Kidney (tissue), 14 donors: ENCODE measurements around the gene TACC2. TPM values are rescaled to one million over a fixed set of nuclear protein-coding genes. Genes with fewer than 3 reads are reported as not detected.

ENCODE experiments used
- DNase-seq, 5 donors: peaks; one replicate each; pipeline ENCODE4 v3.0.0-alpha.2; 2013 to 2020
- FAIRE-seq: peaks from 2 replicates; lab custom pipeline; 2012; peaks lifted over from hg19 to GRCh38; lab: Jason Lieb, UNC
- H3K27ac ChIP-seq, 2 donors: one replicate each; pipeline ENCODE4 v1.7.0; 2013; ENCODE audit warnings: low read depth in 2 of 2, low read length in 2 of 2, inconsistent platforms in 1 of 2
- H3K27me3 ChIP-seq: one replicate; pipeline ENCODE4 v1.7.1; 2013; ENCODE audit warnings: low read length, inconsistent platforms; ENCODE audit not compliant: control insufficient read depth, insufficient read depth
- H3K36me3 ChIP-seq, 3 donors: one replicate each; pipeline versions ENCODE4 v1.7.0 to v1.7.1; 2013; ENCODE audit warnings: low read length in 3 of 3, control low read depth in 1 of 3, inconsistent platforms in 1 of 3; ENCODE audit not compliant: insufficient read depth in 3 of 3, control insufficient read depth in 2 of 3
- H3K4me1 ChIP-seq, 3 donors: one replicate each; pipeline versions ENCODE4 v1.7.0 to v1.7.1; 2013; ENCODE audit warnings: low read length in 3 of 3, inconsistent platforms in 1 of 3, low read depth in 1 of 3; ENCODE audit not compliant: control insufficient read depth in 2 of 3, insufficient read depth in 2 of 3
- H3K4me3 ChIP-seq, 3 donors: one replicate each; pipeline versions ENCODE4 v1.7.0 to v1.8.1; 2013; ENCODE audit warnings: low read length in 3 of 3, control low read depth in 1 of 3, inconsistent platforms in 1 of 3
- H3K9ac ChIP-seq, 3 donors: one replicate each; pipeline versions ENCODE4 v1.7.0 to v1.7.1; 2013; ENCODE audit warnings: low read length in 3 of 3, control low read depth in 1 of 3, inconsistent platforms in 1 of 3
- H3K9me3 ChIP-seq, 3 donors: one replicate each; pipeline versions ENCODE4 v1.7.0 to v1.7.1; 2013; ENCODE audit warnings: low read length in 3 of 3, control low read depth in 1 of 3, inconsistent platforms in 1 of 3; ENCODE audit not compliant: control insufficient read depth in 2 of 3, insufficient read depth in 1 of 3
- CTCF ChIP-seq: IDR thresholded peaks from 3 replicates; pipeline ENCODE4 v1.5.1; 2012; ENCODE audit warnings: mild to moderate bottlenecking, moderate library complexity, borderline replicate concordance; ENCODE audit not compliant: insufficient read depth; ENCODE audit errors: extremely low read depth
- intact Hi-C: fragments of 100-400 bp; cut with DNase I; formaldehyde crosslinking; loops from one replicate; pipeline ENCODE4 v1.11.1; 2022
- polyA plus RNA-seq: library from polyadenylated mRNA; stranded (reverse); fragments of 350-450 nt; fragmentation: Illumina TruSeq; extraction: RNeasy Lipid Tissue Mini Kit (QIAGEN cat#74804); gene quantifications from one replicate; pipeline ENCODE4 v1.2.3, GENCODE V29; 2014; ENCODE audit warnings: low read depth, low replicate concordance; ENCODE audit not compliant: insufficient read depth
- total RNA-seq: library from RNA; stranded (reverse); fragmentation: NEBNext Ultra II Directional; extraction: Animal tissue kit (Norgen Biotek cat#: 25700); gene quantifications from one replicate; pipeline ENCODE4 v1.2.1, GENCODE V29; 2021
- donor health status: control.
- donor health status: control.
- donor health status: control.
- donor health status: control.
- donor health status: control.
- donor health status: DM: yes; HTN: yes; CAD: no.
- donor health status: Normal renal cell carcinoma (clear cell type).

TACC2 gene
- total and polyA plus RNA-seq, 2 donors from 2014 or later: 36.4 to 81.0 TPM

DNA sequence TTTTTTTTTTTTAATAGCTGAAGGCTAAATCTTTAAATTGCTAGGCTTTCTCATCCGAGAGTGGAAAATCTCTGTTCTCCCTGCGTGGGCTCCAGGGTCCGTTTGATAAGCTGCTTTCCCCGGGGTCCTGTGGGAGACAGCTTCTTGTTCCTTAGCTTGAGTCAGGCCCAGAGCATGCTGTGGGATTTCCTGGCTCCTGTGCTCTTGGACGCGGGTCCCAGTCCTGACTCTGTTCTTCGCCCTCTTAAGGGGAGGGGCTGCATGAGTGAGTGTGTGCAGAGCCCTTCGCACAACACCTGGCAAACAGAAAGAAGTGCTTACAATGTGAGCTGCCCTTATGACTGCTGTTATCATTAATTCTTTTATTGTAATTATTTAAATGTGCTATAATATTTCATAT is 133.5 kb downstream of the TACC2 start:
- no peak overlapping the region for H3K27ac ChIP-seq
- TF ChIP-seq CTCF: no peak
- no peaks in the 10 kb centered on the region for H3K36me3 ChIP-seq
- H3K9me3 ChIP-seq: no peaks in the 10 kb centered on the region
- H3K4me1 ChIP-seq: peaks cover 0 to 12% (median 0%) of the 10 kb centered on the region in 3 donors
- no peak overlapping the region for H3K4me3 ChIP-seq
- FAIRE-seq: no peak
- no peaks in the 10 kb centered on the region for H3K27me3 ChIP-seq
- DNase-seq: peak in 1 of 5 donors; percentile 31
- intact Hi-C loops: no loop called here
- H3K9ac ChIP-seq: no peak overlapping the region

DNA sequence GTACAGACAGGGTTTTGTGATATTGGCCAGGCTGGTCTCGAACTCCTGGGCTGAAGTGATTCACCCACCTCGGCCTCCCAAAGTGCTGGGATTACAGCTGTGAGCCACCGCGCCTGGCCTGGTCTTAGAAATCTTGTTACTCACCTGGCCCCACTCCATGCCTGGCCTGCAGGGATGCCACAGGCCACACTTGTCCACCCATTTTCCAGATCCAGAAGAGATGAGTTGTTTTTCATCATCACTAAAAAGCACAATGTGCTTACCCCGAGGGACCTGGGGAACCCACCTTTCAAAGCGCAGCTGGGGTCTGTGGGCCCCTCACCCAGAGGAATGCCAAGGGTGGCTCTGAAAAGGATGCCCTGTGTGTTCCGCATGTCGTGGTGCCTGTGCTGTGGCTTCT is 134.2 kb downstream of the TACC2 start:
- peaks cover 0 to 12% (median 0%) of the 10 kb centered on the region in 3 donors for H3K4me1 ChIP-seq
- no peak for FAIRE-seq
- peak in 1 of 5 donors; percentile 25 for DNase-seq
- H3K27ac ChIP-seq: no peak overlapping the region
- H3K9ac ChIP-seq: no peak overlapping the region
- intact Hi-C loops: no loop called here
- H3K4me3 ChIP-seq: no peak overlapping the region
- no peaks in the 10 kb centered on the region for H3K36me3 ChIP-seq
- no peak for TF ChIP-seq CTCF
- no peaks in the 10 kb centered on the region for H3K27me3 ChIP-seq
- no peaks in the 10 kb centered on the region for H3K9me3 ChIP-seq

GRCh38 chr10:122124342-122124741 is 135.4 kb downstream of the TACC2 start:
- Histone ChIP-seq H3K27me3 (no peaks in the 10 kb centered on the region), H3K4me3 (no peak overlapping the region), H3K9me3 (no peaks in the 10 kb centered on the region), H3K27ac (no peak overlapping the region), H3K4me1 (peaks cover 0 to 12% (median 0%) of the 10 kb centered on the region in 3 donors), H3K9ac (no peak overlapping the region), H3K36me3 (no peaks in the 10 kb centered on the region)
- TF ChIP-seq CTCF: no peak
- DNase-seq: peak in 1 of 5 donors; percentile 58
- intact Hi-C loops: no loop called here
- FAIRE-seq: no peak

DNA sequence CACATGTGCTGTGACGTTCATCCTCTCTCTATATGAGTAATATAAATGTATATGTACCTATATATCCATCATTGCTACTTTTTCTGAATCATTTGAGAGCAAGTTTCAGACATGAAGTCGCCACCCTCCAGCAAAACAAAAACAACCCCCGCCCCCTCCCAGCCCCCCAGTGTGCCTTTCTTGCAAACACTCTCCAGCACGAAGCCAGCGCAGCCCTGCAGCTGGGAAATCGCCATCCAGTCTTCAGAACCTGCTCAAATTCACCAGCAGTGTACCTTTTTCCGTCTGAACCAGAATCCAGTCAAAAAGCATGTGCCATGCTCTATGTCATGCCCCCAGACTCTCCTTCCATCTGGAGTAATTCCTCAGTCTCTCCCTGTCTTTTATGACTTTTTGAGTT is 135.8 kb downstream of the TACC2 start:
- H3K27ac ChIP-seq: no peak overlapping the region
- peak in 1 of 5 donors; percentile 30 for DNase-seq
- H3K9me3 ChIP-seq: no peaks in the 10 kb centered on the region
- no peak overlapping the region for H3K9ac ChIP-seq
- H3K4me3 ChIP-seq: no peak overlapping the region
- no peak for FAIRE-seq
- H3K36me3 ChIP-seq: no peaks in the 10 kb centered on the region
- H3K4me1 ChIP-seq: peaks cover 0 to 12% (median 0%) of the 10 kb centered on the region in 3 donors
- no peaks in the 10 kb centered on the region for H3K27me3 ChIP-seq
- intact Hi-C loops: no loop called here
- TF ChIP-seq CTCF: no peak
